MM.1S (cell line): Measurements from ENCODE around the gene PTGDR2.

Source experiments
- DNase-seq: peaks from one replicate; pipeline ENCODE4 v3.0.0-alpha.2; 2015
- H2AFZ ChIP-seq: fragments of 300-600 bp; sonication (generic); 2 replicates; pipeline ENCODE4 v1.6.0; 2016; ENCODE audit warnings: antibody characterized with exemption, low read length
- H3F3A ChIP-seq: fragments of 300-600 bp; sonication (generic); 2 replicates; pipeline ENCODE4 v1.6.1; 2016; ENCODE audit warnings: mild to moderate bottlenecking, antibody characterized with exemption, low read length, moderate library complexity, mixed read lengths; ENCODE audit not compliant: insufficient read depth
- H3K27ac ChIP-seq: fragments of 300-600 bp; sonication (generic); 2 replicates; pipeline ENCODE4 v1.5.1; 2016; ENCODE audit warnings: mild to moderate bottlenecking, low read length
- H3K27me3 ChIP-seq: fragments of 300-600 bp; sonication (generic); replicated peaks from 2 replicates; pipeline ENCODE4 v1.6.0; 2016; ENCODE audit warnings: low read length; ENCODE audit not compliant: insufficient read depth
- H3K36me3 ChIP-seq: fragments of 300-600 bp; sonication (generic); replicated peaks from 2 replicates; pipeline ENCODE4 v1.6.1; 2016; ENCODE audit warnings: mild to moderate bottlenecking, low read length, mixed read lengths; ENCODE audit not compliant: insufficient read depth
- H3K4me1 ChIP-seq: fragments of 300-600 bp; sonication (generic); 2 replicates; pipeline ENCODE4 v1.6.1; 2016; ENCODE audit warnings: low read length, mixed read lengths
- H3K4me2 ChIP-seq: fragments of 300-600 bp; sonication (generic); 2 replicates; pipeline ENCODE4 v1.6.0; 2016; ENCODE audit warnings: low read depth, low read length
- H3K4me3 ChIP-seq: fragments of 300-600 bp; sonication (generic); 2 replicates; pipeline ENCODE4 v1.5.1; 2016; ENCODE audit warnings: low read length, mixed read lengths
- H3K79me2 ChIP-seq: fragments of 300-600 bp; sonication (generic); 2 replicates; pipeline ENCODE4 v1.6.1; 2016; ENCODE audit warnings: mixed run types, low read length, mixed read lengths
- H3K9ac ChIP-seq: fragments of 300-600 bp; sonication (generic); 2 replicates; pipeline ENCODE4 v1.6.1; 2016; ENCODE audit warnings: low read length, mixed read lengths
- H3K9me2 ChIP-seq: fragments of 300-600 bp; sonication (generic); replicated peaks from 2 replicates; pipeline ENCODE4 v1.6.1; 2016; ENCODE audit warnings: mild to moderate bottlenecking, low read length, mixed read lengths; ENCODE audit not compliant: insufficient read depth
- H3K9me3 ChIP-seq: fragments of 300-600 bp; sonication (generic); replicated peaks from 2 replicates; pipeline ENCODE4 v1.6.1; 2016; ENCODE audit warnings: mild to moderate bottlenecking, low read length, mixed read lengths; ENCODE audit not compliant: insufficient read depth
- H4K20me1 ChIP-seq: fragments of 300-600 bp; sonication (generic); 2 replicates; pipeline ENCODE4 v1.6.1; 2016; ENCODE audit warnings: mild to moderate bottlenecking, low read length, moderate library complexity, mixed read lengths; ENCODE audit not compliant: insufficient read depth
- CTCF ChIP-seq: fragments of 300-600 bp; sonication (generic); IDR thresholded peaks from 2 replicates; pipeline ENCODE4 v1.5.1; 2016; ENCODE audit warnings: antibody characterized with exemption, low read length, mixed read lengths
- EZH2 ChIP-seq: fragments of 300-600 bp; sonication (generic); optimal IDR thresholded peaks from 2 replicates; pipeline ENCODE3; 2017; ENCODE audit warnings: low read depth, mild to moderate bottlenecking, antibody characterized with exemption, low read length, mixed read lengths
- EZH2phosphoT487 ChIP-seq: fragments of 300-600 bp; sonication (generic); IDR thresholded peaks from 2 replicates; pipeline ENCODE4 v1.6.1; 2018; ENCODE audit warnings: antibody characterized with exemption, low read length

The PTGDR2 gene

DNA sequence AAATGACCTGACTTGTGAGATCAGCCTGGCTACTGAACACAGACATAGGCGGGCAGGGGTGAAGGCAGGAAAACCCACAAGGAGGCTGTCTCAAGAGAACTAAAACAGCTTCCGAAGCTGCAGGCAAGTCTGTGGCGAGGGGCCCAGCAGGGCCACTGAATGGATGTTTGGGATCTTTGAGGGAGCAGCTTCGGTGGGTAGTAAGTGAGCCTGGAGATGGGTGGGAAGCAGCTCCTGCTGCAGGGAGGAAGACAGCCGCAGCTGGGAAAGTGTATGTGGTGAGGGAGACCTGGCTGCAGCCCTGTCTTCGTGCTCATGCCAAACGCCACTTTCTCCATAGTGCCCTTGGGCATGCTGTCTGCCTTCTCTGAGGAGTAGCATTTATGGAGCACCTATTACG lies 10.4 kb downstream of the PTGDR2 start:
- H3K27me3 ChIP-seq = no peaks in the 10 kb centered on the region
- DNase-seq = no peak
- peaks cover 24% of the 10 kb centered on the region for H3K4me1 ChIP-seq
- peak overlapping the region; percentile 92 for H3K4me3 ChIP-seq
- no peaks in the 10 kb centered on the region for H3K9me2 ChIP-seq
- no peak overlapping the region for H2AFZ ChIP-seq
- peak overlapping the region; percentile 97 for H3K9ac ChIP-seq
- peaks cover 84% of the 10 kb centered on the region for H3K79me2 ChIP-seq
- H3K27ac ChIP-seq = peak overlapping the region; percentile 18; the same call in 1 of the 2 replicates
- no peaks in the 10 kb centered on the region for H4K20me1 ChIP-seq
- H3K4me2 ChIP-seq = peak overlapping the region; percentile 94
- H3F3A ChIP-seq = peaks cover 23% of the 10 kb centered on the region
- H3K36me3 ChIP-seq = peaks cover 27% of the 10 kb centered on the region
- no peaks in the 10 kb centered on the region for H3K9me3 ChIP-seq
- TF ChIP-seq CTCF (no peak), EZH2 (no peak), EZH2phosphoT487 (no peak)

GRCh38 chr11:60844870-60845221 lies 10.9 kb downstream of the PTGDR2 start:
- Histone ChIP-seq H3K4me3 (peak overlapping the region; percentile 92), H3K4me1 (peaks cover 28% of the 10 kb centered on the region), H3K79me2 (peaks cover 82% of the 10 kb centered on the region), H3K4me2 (peak overlapping the region; percentile 94), H3K9me3 (no peaks in the 10 kb centered on the region), H3K27me3 (no peaks in the 10 kb centered on the region), H3F3A (peaks cover 22% of the 10 kb centered on the region), H3K9me2 (no peaks in the 10 kb centered on the region), H4K20me1 (no peaks in the 10 kb centered on the region), H3K36me3 (peaks cover 23% of the 10 kb centered on the region), H3K9ac (peak overlapping the region; percentile 97), H3K27ac (peak overlapping the region; percentile 18; the same call in 1 of the 2 replicates), H2AFZ (no peak overlapping the region)
- no peak for DNase-seq
- TF ChIP-seq EZH2 (no peak), CTCF (no peak)

DNA sequence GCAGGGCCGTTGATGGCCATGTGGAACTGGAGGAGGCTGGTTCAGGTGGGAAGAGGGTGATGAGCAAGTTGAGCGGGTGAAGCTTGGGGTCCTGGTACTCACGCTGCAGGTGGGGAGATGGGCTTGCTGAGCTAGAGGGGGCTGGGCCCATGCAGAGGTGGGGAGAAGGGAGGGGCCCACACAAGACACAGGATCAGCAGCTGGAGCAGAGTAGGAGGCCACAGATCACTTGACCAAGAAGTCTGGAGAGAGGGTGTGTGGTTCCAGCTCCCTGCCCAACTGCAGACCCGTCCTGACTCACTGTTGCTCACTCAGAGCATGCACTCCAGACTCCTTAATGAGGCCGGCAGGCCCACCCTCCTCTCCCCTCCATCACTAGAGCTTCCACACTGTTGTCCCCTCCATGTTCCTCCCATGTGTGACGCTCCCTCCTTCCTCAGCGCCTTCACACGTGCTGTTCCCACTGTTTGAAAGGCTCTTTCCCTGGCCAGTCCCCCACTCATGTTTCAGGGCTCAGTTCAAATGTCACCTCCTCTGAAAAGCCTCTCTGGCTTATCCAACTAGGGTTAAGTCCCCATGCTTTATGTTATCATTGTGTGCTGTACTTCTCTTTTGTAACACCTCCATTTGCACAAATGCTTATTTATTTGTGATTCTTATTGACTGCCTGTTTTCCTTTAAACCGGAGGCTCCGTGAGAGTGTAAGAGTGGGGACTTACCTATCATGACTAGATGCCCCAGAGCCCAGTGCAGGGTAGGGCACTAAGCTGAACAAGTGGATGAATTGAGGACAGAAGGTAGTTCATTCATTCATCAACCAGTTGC lies 11.5 kb downstream of the PTGDR2 start:
- Histone ChIP-seq H4K20me1 (no peaks in the 10 kb centered on the region), H3K27ac (peak overlapping the region; percentile 94; the same call in 1 of the 2 replicates), H3K79me2 (peaks cover 77% of the 10 kb centered on the region), H3K4me2 (peak overlapping the region; percentile 94), H3K9me3 (no peaks in the 10 kb centered on the region), H2AFZ (no peak overlapping the region), H3K4me1 (peaks cover 34% of the 10 kb centered on the region), H3K4me3 (peak overlapping the region; percentile 92), H3K36me3 (peaks cover 19% of the 10 kb centered on the region), H3K9me2 (no peaks in the 10 kb centered on the region), H3K9ac (peak overlapping the region; percentile 97), H3F3A (peaks cover 22% of the 10 kb centered on the region), H3K27me3 (no peaks in the 10 kb centered on the region)
- DNase-seq = no peak
- TF ChIP-seq CTCF = no peak
- TF ChIP-seq EZH2 = no peak
- TF ChIP-seq EZH2phosphoT487 = no peak
